Measurements from ENCODE around the gene PCBD1.
A peak's percentile ranks its signal among the peaks of the same experiment; 100 is the strongest.

DNA sequence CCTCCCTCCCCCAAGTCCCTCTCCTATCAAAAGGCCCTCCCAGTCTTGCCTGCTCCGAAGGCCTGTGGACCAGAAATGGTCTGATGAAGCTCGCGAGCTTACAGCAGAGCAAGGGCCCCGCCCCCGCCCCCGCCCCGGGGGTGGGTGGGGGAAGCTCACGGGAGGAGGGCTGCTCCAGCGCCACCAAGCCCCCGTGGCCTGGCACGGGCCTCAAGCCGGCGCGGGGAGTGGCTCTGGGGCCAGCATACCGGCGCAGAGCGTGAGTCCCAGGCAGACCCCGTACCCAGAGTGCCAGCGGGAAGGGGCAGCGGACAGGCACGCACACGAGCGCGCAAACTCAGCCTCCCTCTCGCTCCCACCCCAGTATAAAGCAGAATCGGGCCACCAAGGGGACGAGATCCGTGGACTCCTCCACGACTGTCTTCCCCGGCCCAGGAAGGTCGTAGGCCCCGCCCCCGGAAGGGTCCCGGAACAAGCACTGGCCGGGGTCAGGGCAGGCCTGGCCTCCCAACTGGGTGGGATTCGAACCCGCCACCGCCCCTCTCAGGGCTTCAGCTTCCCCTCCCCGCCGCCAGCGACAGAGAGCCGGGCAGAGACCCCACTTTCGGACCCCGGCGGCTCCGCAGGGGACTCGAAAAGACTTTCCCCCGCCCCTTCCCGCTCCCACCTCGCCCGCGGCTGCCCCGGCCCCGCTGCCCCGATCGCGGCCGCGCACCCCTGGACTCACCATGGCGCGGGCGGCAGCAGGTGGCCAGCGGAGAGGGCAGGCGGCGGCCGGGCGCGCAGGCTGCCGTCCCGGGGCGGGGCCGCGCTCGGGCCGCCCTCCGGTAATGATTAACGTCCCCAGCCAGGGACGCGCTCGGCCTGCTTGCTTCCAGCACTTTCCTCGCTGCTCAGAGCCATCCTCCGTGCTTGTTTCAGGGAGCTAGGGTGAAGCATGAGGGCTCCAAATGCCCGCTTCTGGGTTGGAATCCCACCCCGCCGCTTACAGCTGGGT, at the start of gene PCBD1:
- TF ChIP-seq, protein P1, sequence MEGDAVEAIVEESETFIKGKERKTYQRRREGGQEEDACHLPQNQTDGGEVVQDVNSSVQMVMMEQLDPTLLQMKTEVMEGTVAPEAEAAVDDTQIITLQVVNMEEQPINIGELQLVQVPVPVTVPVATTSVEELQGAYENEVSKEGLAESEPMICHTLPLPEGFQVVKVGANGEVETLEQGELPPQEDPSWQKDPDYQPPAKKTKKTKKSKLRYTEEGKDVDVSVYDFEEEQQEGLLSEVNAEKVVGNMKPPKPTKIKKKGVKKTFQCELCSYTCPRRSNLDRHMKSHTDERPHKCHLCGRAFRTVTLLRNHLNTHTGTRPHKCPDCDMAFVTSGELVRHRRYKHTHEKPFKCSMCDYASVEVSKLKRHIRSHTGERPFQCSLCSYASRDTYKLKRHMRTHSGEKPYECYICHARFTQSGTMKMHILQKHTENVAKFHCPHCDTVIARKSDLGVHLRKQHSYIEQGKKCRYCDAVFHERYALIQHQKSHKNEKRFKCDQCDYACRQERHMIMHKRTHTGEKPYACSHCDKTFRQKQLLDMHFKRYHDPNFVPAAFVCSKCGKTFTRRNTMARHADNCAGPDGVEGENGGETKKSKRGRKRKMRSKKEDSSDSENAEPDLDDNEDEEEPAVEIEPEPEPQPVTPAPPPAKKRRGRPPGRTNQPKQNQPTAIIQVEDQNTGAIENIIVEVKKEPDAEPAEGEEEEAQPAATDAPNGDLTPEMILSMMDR (conservative IDR thresholded peaks at IDR 0.05): no peak; the same call in 1 of the 2 replicates
- peak; percentile 77 for TF ChIP-seq ZFX (IDR thresholded peaks at IDR 0.05)

All from C4-2B (cell line).